Panc1 (cell line): ENCODE results near the gene BLOC1S3. TPM values are rescaled to one million over a fixed set of nuclear protein-coding genes. Genes with fewer than 3 reads are reported as not detected.

ENCODE experiments used
- ATAC-seq: fragments of 200-7000 bp; cut with Tn5 transposase; 2 replicates; pipeline ENCODE4 v1.9.1; 2020; ENCODE audit warnings: mild to moderate bottlenecking, moderate library complexity
- BruUV-seq: library from RNA; stranded (reverse); fragments of 400-500 nt; replicated peaks from 2 replicates; lab custom pipeline; 2021; lab: Mats Ljungman, UMichigan
- CTCF ChIA-PET: fragments of 300-600 bp; sonication (Branson Sonifier 250); formaldehyde crosslinking; loops from one replicate; lab custom pipeline; 2022; ENCODE audit warnings: antibody characterized with exemption; lab: Charles Lee
- POLR2A ChIA-PET: fragments of 300-600 bp; sonication (Branson Sonifier 250); formaldehyde crosslinking; loops from one replicate; lab custom pipeline; 2022; ENCODE audit warnings: antibody characterized with exemption; lab: Charles Lee
- DNase-seq: peaks from one replicate; pipeline ENCODE4 v3.0.0-alpha.2; 2010; ENCODE audit warnings: low read depth, low spot score
- H3K27ac ChIP-seq: 2 replicates; pipeline ENCODE4 v1.5.1; 2011; ENCODE audit warnings: mild to moderate bottlenecking, low read length, inconsistent platforms
- H3K27me3 ChIP-seq: fragments of 200-500 bp; sonication (Bioruptor generic); 2 replicates; pipeline ENCODE4 v1.6.0; 2014; ENCODE audit warnings: low read length, inconsistent platforms; ENCODE audit not compliant: control insufficient read depth, insufficient read depth
- H3K36me3 ChIP-seq: fragments of 200-500 bp; sonication (Bioruptor generic); 2 replicates; pipeline ENCODE4 v1.5.1; 2014; ENCODE audit warnings: inconsistent platforms, mild to moderate bottlenecking, low read length, moderate library complexity; ENCODE audit not compliant: control insufficient read depth, insufficient read depth
- H3K4me1 ChIP-seq: 2 replicates; pipeline ENCODE4 v1.5.1; 2011; ENCODE audit warnings: inconsistent platforms, mild to moderate bottlenecking, low read length, moderate library complexity; ENCODE audit not compliant: control insufficient read depth, insufficient read depth
- H3K4me3 ChIP-seq, 2 experiments: 2 replicates each; pipeline ENCODE4 v1.5.1; 2011 to 2012; ENCODE audit warnings: low read depth in 2 of 2, low read length in 2 of 2, mild to moderate bottlenecking in 2 of 2, inconsistent platforms in 1 of 2, moderate library complexity in 1 of 2
- H3K9me3 ChIP-seq: fragments of 200-500 bp; sonication (Bioruptor generic); 2 replicates; pipeline ENCODE4 v1.5.1; 2014; ENCODE audit warnings: low read depth, mild to moderate bottlenecking, inconsistent platforms, low read length, moderate library complexity; ENCODE audit not compliant: control insufficient read depth, insufficient read depth
- POLR2AphosphoS5 ChIP-seq: IDR thresholded peaks from 2 replicates; pipeline ENCODE4 v1.6.1; 2012; ENCODE audit warnings: mild to moderate bottlenecking, low read depth, low read length, moderate library complexity
- REST ChIP-seq, 2 experiments: IDR thresholded peaks; 2 replicates each; pipeline ENCODE4 v1.6.1; 2011 to 2012; ENCODE audit warnings: low read depth in 2 of 2, control low read depth in 1 of 2, low read length in 1 of 2, mild to moderate bottlenecking in 1 of 2, moderate library complexity in 1 of 2; ENCODE audit not compliant: insufficient read depth in 1 of 2
- SIN3A ChIP-seq: IDR thresholded peaks from 2 replicates; pipeline ENCODE4 v1.6.1; 2012; ENCODE audit warnings: low read depth, mild to moderate bottlenecking, low read length, moderate library complexity, borderline replicate concordance; ENCODE audit not compliant: insufficient read depth
- TCF7L2 ChIP-seq: IDR thresholded peaks from 2 replicates; pipeline ENCODE4 v1.6.1; 2011; ENCODE audit warnings: mild to moderate bottlenecking, low read depth, low read length, inconsistent platforms
- in situ Hi-C: cut with HindIII; loops from 2 replicates; pipeline ENCODE4 v1.10.0; 2016; ENCODE audit warnings: low sequenced_read_pairs, low pct_unique_long_range_greater_than_20kb
- intact Hi-C: fragments of 100-400 bp; cut with micrococcal nuclease; formaldehyde crosslinking; loops from one replicate; pipeline ENCODE4 v1.10.0; 2022; ENCODE audit not compliant: unreplicated experiment
- total RNA-seq: library from RNA; stranded (reverse); gene quantifications from one replicate; pipeline ENCODE4 v1.2.1, GENCODE V29; 2021; ENCODE audit not compliant: unreplicated experiment
- TF ChIP-seq, protein P1 (sequence below): fragments of 450-650 bp; IDR thresholded peaks from 2 replicates; pipeline ENCODE4 v1.5.1; 2017; ENCODE audit warnings: mild to moderate bottlenecking

Gene BLOC1S3
- total RNA-seq, 1 experiment from 2014 or later = 21.8 TPM

- ChIA-PET CTCF (no interaction called here), POLR2A (no interaction called here)
- intact Hi-C loops (no loop called here), in situ Hi-C loops (no loop called here)
- H3K4me1 ChIP-seq = no peaks in the 10 kb centered on the region
- H3K36me3 ChIP-seq = no peaks in the 10 kb centered on the region
- ATAC-seq (0 out of 2 replicates have a peak, but pooled peaks have one; percentile 33), DNase-seq (no peak)
- TF ChIP-seq SIN3A (no peak), POLR2AphosphoS5 (no peak), TCF7L2 (no peak), REST (IDR thresholded peaks at IDR 0.05; ENCODE audit: insufficient read depth in 1 of 2, low read depth in 2 of 2, low read length in 1 of 2) (no peak)
- TF ChIP-seq, protein P1, sequence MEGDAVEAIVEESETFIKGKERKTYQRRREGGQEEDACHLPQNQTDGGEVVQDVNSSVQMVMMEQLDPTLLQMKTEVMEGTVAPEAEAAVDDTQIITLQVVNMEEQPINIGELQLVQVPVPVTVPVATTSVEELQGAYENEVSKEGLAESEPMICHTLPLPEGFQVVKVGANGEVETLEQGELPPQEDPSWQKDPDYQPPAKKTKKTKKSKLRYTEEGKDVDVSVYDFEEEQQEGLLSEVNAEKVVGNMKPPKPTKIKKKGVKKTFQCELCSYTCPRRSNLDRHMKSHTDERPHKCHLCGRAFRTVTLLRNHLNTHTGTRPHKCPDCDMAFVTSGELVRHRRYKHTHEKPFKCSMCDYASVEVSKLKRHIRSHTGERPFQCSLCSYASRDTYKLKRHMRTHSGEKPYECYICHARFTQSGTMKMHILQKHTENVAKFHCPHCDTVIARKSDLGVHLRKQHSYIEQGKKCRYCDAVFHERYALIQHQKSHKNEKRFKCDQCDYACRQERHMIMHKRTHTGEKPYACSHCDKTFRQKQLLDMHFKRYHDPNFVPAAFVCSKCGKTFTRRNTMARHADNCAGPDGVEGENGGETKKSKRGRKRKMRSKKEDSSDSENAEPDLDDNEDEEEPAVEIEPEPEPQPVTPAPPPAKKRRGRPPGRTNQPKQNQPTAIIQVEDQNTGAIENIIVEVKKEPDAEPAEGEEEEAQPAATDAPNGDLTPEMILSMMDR = no peak
- no peaks in the 10 kb centered on the region for H3K27me3 ChIP-seq
- no peak overlapping the region for H3K27ac ChIP-seq
- no TSS peak for BruUV-seq
- H3K9me3 ChIP-seq = no peaks in the 10 kb centered on the region
- no peak overlapping the region for H3K4me3 ChIP-seq
Observed at GRCh38 chr19:45215391-45216191, 37.0 kb downstream of the BLOC1S3 start.

DNA sequence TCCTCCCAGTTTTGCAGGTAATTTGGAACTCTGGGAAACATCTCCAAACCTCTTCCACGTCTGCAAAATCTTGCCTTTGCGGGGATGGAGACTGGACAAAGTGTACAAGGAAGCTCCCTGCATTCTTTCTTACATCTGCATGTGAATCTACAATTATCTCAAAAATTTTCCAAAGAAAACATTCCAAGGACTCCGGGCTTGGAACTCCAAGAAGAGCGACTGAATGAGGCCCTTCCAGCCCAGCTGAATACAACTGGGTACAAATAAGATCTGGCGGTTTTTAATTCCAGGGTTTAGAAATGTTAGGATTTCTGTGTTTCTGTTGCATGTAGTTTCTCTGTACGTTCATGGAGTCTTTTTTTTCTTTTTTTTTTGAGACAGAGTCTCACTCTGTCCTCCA is 38.1 kb downstream of the BLOC1S3 start:
- no peak overlapping the region for H3K27ac ChIP-seq
- intact Hi-C loops (no loop called here), in situ Hi-C loops (no loop called here)
- no peak for TF ChIP-seq TCF7L2
- TF ChIP-seq POLR2AphosphoS5 = no peak
- TF ChIP-seq REST (IDR thresholded peaks at IDR 0.05; ENCODE audit: insufficient read depth in 1 of 2, low read depth in 2 of 2, low read length in 1 of 2) = no peak
- TF ChIP-seq, protein P1 = no peak
- no peak for TF ChIP-seq SIN3A
- POLR2A ChIA-PET = no interaction called here
- ATAC-seq (no peak), DNase-seq (no peak)
- H3K27me3 ChIP-seq = no peaks in the 10 kb centered on the region
- H3K36me3 ChIP-seq = no peaks in the 10 kb centered on the region
- BruUV-seq = no TSS peak
- CTCF ChIA-PET = interaction anchor here (0.6 kb wide), 1 partner anchor 13 kb away, joined by 6 read pairs; no protein-coding TSS in a partner anchor
- H3K4me1 ChIP-seq = no peaks in the 10 kb centered on the region
- no peak overlapping the region for H3K4me3 ChIP-seq
- H3K9me3 ChIP-seq = no peaks in the 10 kb centered on the region
